Naive thymus-derived CD4-positive, alpha-beta T cell (primary cell): ENCODE data around the gene RPS6KA3. TPM values are rescaled to one million over a fixed set of nuclear protein-coding genes. Genes with fewer than 3 reads are reported as not detected.
"Not testable (repeated sequence)": the region's sequence is repeated elsewhere in the genome, so short reads cannot be mapped to it uniquely, and the experiment has no call there.

Source experiments
- ATAC-seq: fragments of 150-1000 bp; cut with Tn5 transposase; 2 replicates; pipeline ENCODE4 v1.10.0; 2021; ENCODE audit warnings: mild to moderate bottlenecking, moderate library complexity
- CTCF ChIA-PET: fragments of 350-600 bp; sonication (Branson Sonifier 250); formaldehyde crosslinking; loops from one replicate; lab custom pipeline; 2021; ENCODE audit warnings: antibody characterized with exemption; lab: Charles Lee
- POLR2A ChIA-PET: fragments of 350-600 bp; sonication (Branson Sonifier 250); formaldehyde crosslinking; loops from one replicate; lab custom pipeline; 2021; ENCODE audit warnings: antibody characterized with exemption, inconsistent platforms; lab: Charles Lee
- DNase-seq, 9 donors: peaks; one replicate each; pipeline versions ENCODE4 v3.0.0 to v3.0.0-alpha.2; 2020 to 2022; ENCODE audit warnings: mixed read lengths in 1 of 9
- H3K27ac ChIP-seq: one replicate; pipeline ENCODE4 v1.7.0; 2013; ENCODE audit warnings: mild to moderate bottlenecking, low read depth, low read length, moderate library complexity
- H3K27me3 ChIP-seq, 2 donors: one replicate each; pipeline ENCODE4 v1.7.0; 2013; ENCODE audit warnings: low read length in 2 of 2, mild to moderate bottlenecking in 2 of 2, moderate library complexity in 2 of 2; ENCODE audit not compliant: control insufficient read depth in 2 of 2, insufficient read depth in 2 of 2
- H3K36me3 ChIP-seq, 3 experiments: 1 replicate in 2 of 3; 2 replicates in 1 of 3; pipeline ENCODE4 v1.7.0; 2013; ENCODE audit warnings: low read length in 3 of 3, mild to moderate bottlenecking in 3 of 3, moderate library complexity in 1 of 3; ENCODE audit not compliant: insufficient read depth in 3 of 3, control insufficient read depth in 2 of 3
- H3K4me1 ChIP-seq, 2 donors: one replicate each; pipeline ENCODE4 v1.7.0; 2013; ENCODE audit warnings: low read length in 2 of 2, mild to moderate bottlenecking in 2 of 2, moderate library complexity in 1 of 2; ENCODE audit not compliant: control insufficient read depth in 2 of 2, insufficient read depth in 2 of 2
- H3K4me3 ChIP-seq: 2 replicates; pipeline ENCODE4 v1.7.0; 2013; ENCODE audit warnings: mild to moderate bottlenecking, low read length
- H3K9me3 ChIP-seq, 3 experiments: 1 replicate in 2 of 3; 2 replicates in 1 of 3; pipeline ENCODE4 v1.7.0; 2013; ENCODE audit warnings: low read length in 3 of 3; ENCODE audit not compliant: control insufficient read depth in 2 of 3
- H3K27ac Mint-ChIP-seq, 9 donors: one replicate each; pipeline ENCODE4 v1.8.0; 2020 to 2022; ENCODE audit warnings: mixed read lengths in 9 of 9, mild to moderate bottlenecking in 8 of 9, moderate library complexity in 5 of 9, inconsistent platforms in 2 of 9
- H3K27me3 Mint-ChIP-seq, 5 donors: one replicate each; pipeline ENCODE4 v1.8.0; 2021 to 2022; ENCODE audit warnings: mixed read lengths in 5 of 5, mild to moderate bottlenecking in 1 of 5
- H3K36me3 Mint-ChIP-seq, 5 donors: one replicate each; pipeline ENCODE4 v1.8.0; 2020 to 2022; ENCODE audit warnings: mixed read lengths in 5 of 5, mild to moderate bottlenecking in 3 of 5, inconsistent platforms in 1 of 5
- H3K4me1 Mint-ChIP-seq, 7 donors: one replicate each; pipeline ENCODE4 v1.8.0; 2020 to 2022; ENCODE audit warnings: mixed read lengths in 7 of 7, mild to moderate bottlenecking in 3 of 7, inconsistent platforms in 1 of 7
- H3K4me3 Mint-ChIP-seq, 10 donors: one replicate each; pipeline ENCODE4 v1.8.0; 2020 to 2022; ENCODE audit warnings: mild to moderate bottlenecking in 10 of 10, mixed read lengths in 10 of 10, moderate library complexity in 6 of 10, inconsistent platforms in 2 of 10
- H3K9me3 Mint-ChIP-seq, 11 donors: one replicate each; pipeline ENCODE4 v1.8.0; 2020 to 2022; ENCODE audit warnings: mixed read lengths in 11 of 11, mild to moderate bottlenecking in 4 of 11, inconsistent platforms in 1 of 11, moderate library complexity in 1 of 11
- intact Hi-C, 2 donors: fragments of 100-400 bp; cut with micrococcal nuclease; formaldehyde crosslinking; loops; one replicate each; pipeline ENCODE4 v1.15.1; 2023
- polyA plus RNA-seq, 2 donors: library from polyadenylated mRNA; unstranded; fragments of 300-500 nt; fragmentation: Illumina TruSeq; gene quantifications; one replicate each; pipeline ENCODE4 v1.2.3, GENCODE V29; 2021
- total RNA-seq, 6 experiments: library from RNA in 5 of 6; stranded (reverse) in 5 of 6; gene quantifications; 1 replicate in 5 of 6; 2 replicates in 1 of 6; pipeline ENCODE4 v1.2.3 and lab custom pipeline; 2021 to 2026

Gene RPS6KA3
- total and polyA plus RNA-seq, 7 experiments from 2014 or later = 25.2 to 77.9 (median 71.6) TPM

DNA sequence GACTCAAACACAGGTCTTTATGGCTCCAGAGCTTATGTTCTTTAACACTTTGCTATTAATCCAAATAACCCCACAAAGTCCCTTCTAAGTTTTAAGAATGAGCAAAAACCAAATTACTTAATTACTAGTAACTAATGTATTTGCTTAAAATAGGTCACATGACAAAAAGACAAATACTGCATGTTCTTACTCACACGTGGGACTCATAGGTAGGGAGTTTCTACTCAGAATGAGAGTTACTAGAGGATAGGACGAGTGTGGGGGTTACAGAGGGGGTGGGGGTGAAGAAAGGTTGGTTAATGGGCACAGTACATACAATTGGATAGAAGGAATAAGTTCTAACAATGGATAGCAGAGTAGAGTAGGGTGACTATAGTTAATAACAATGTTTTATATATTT is 5.8 kb downstream of the RPS6KA3 start:
- peak overlapping the region in 2 of 9 donors; percentile 26 to 65 for H3K27ac Mint-ChIP-seq
- intact Hi-C loops = loop anchor here (5.0 to 10.0 kb wide), 6 partner anchors 41 to 1714 kb away; partner anchors contain the start of genes CNKSR2 (in 1 of the 2) and RS1 (in 1 of the 2)

DNA sequence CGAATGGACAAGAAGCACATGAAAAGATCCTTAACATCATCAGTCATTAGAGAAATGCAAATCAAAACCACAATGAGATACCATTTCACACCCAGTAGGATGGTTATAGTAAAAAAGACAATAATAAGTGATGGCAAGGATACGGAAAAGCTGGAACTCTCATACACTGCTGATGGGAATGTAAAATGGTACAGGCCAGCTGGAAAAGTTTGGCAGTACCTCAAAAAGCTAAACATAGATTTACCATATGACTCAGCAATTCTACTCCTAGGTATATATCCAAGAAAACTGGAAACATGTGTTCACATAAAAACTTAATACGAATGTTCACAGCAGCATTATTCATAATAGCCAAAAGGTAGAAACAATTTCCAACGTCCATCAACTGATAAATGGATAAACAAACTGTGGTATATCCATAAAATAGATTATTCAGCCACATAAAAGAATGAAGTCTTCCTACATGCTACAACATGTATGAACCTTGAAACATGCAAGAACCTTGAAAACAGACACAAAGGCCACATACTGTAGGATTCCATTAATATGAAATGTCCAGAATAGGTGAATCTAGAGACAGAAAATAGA is 11.9 kb downstream of the RPS6KA3 start:
- intact Hi-C loops = no loop called here
- Histone ChIP-seq H3K4me3 (no peak overlapping the region), H3K4me1 (peaks cover 18 to 36% of the 10 kb centered on the region in 2 donors), H3K36me3 (no peaks in the 10 kb centered on the region), H3K27me3 (no peaks in the 10 kb centered on the region), H3K9me3 (no peaks in the 10 kb centered on the region), H3K27ac (no peak overlapping the region)
- Mint-ChIP-seq H3K27ac (peak overlapping the region in 3 of 9 donors; percentile 5 to 32 (median 9)), H3K4me1 (peaks cover 13 to 71% (median 57%) of the 10 kb centered on the region in 7 donors), H3K4me3 (peak overlapping the region in 1 of 10 donors; percentile 14), H3K9me3 (peaks cover 0 to 7% (median 0%) of the 10 kb centered on the region in 11 donors), H3K27me3 (no peaks in the 10 kb centered on the region), H3K36me3 (peaks cover 0 to 13% (median 5%) of the 10 kb centered on the region in 5 donors)
- ATAC-seq (no peak), DNase-seq (no peak)
- POLR2A ChIA-PET = no interaction called here
- CTCF ChIA-PET = interaction anchor here (1.0 kb wide), 1 partner anchor 113 kb away, joined by 3 read pairs; the partner anchor contains the start of gene EIF1AX

More for the DNA sequence above, 5.8 kb downstream of the RPS6KA3 start:
- Histone ChIP-seq H3K36me3 (peaks cover 0 to 4% (median 0%) of the 10 kb centered on the region in 3 experiments), H3K4me3 (no peak overlapping the region), H3K9me3 (no peaks in the 10 kb centered on the region), H3K4me1 (peaks cover 14 to 39% of the 10 kb centered on the region in 2 donors), H3K27me3 (no peaks in the 10 kb centered on the region), H3K27ac (no peak overlapping the region)
- Mint-ChIP-seq H3K9me3 (no peaks in the 10 kb centered on the region), H3K27me3 (no peaks in the 10 kb centered on the region), H3K36me3 (peaks cover 0 to 4% (median 0%) of the 10 kb centered on the region in 5 donors), H3K4me3 (peak overlapping the region in 3 of 10 donors; percentile 12 to 32 (median 32)), H3K4me1 (peaks cover 9 to 86% (median 67%) of the 10 kb centered on the region in 7 donors)
- ChIA-PET POLR2A (no interaction called here), CTCF (no interaction called here)
- no peak for ATAC-seq
- no peak for DNase-seq

DNA sequence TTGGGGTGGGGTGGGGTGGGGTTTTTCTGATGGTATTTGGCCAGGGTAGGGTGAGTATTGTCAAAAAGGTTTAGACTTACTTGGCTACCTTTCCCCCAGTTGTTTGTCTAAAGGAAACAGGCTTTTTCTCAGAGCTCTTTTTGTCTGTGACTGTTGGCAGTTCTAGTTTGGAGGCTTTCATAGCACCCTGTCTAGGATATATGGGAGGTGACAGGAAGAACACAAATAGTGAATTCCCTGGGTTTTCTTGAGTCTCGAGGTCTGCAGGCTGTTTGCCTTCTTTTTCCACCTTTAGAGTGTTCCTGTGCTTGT is 13.5 kb downstream of the RPS6KA3 start:
- Histone ChIP-seq H3K36me3 (no peaks in the 10 kb centered on the region), H3K27me3 (no peaks in the 10 kb centered on the region), H3K27ac (no peak overlapping the region), H3K9me3 (no peaks in the 10 kb centered on the region), H3K4me3 (no peak overlapping the region), H3K4me1 (peaks cover 16 to 33% of the 10 kb centered on the region in 2 donors)
- intact Hi-C loops = loop anchor here (1.0 to 2.0 kb wide), 5 partner anchors 12 to 274 kb away; partner anchors contain the start of gene RPS6KA3 (in 1 of the 2)
- H3K27me3 Mint-ChIP-seq = no peaks in the 10 kb centered on the region
- POLR2A ChIA-PET = interaction anchor here (0.7 kb wide), 1 partner anchor 166 kb away, joined by 3 read pairs; no protein-coding TSS in a partner anchor
- peak overlapping the region in 3 of 9 donors; percentile 38 to 74 (median 67) for H3K27ac Mint-ChIP-seq
- peaks cover 0 to 7% (median 0%) of the 10 kb centered on the region in 11 donors for H3K9me3 Mint-ChIP-seq
- H3K4me1 Mint-ChIP-seq = peaks cover 5 to 69% (median 52%) of the 10 kb centered on the region in 7 donors
- peaks cover 0 to 15% (median 5%) of the 10 kb centered on the region in 5 donors for H3K36me3 Mint-ChIP-seq
- ATAC-seq (no peak), DNase-seq (peak in 1 of 9 donors; percentile 13)
- CTCF ChIA-PET = no interaction called here
- H3K4me3 Mint-ChIP-seq = peak overlapping the region in 3 of 10 donors; percentile 21 to 24 (median 23)

DNA sequence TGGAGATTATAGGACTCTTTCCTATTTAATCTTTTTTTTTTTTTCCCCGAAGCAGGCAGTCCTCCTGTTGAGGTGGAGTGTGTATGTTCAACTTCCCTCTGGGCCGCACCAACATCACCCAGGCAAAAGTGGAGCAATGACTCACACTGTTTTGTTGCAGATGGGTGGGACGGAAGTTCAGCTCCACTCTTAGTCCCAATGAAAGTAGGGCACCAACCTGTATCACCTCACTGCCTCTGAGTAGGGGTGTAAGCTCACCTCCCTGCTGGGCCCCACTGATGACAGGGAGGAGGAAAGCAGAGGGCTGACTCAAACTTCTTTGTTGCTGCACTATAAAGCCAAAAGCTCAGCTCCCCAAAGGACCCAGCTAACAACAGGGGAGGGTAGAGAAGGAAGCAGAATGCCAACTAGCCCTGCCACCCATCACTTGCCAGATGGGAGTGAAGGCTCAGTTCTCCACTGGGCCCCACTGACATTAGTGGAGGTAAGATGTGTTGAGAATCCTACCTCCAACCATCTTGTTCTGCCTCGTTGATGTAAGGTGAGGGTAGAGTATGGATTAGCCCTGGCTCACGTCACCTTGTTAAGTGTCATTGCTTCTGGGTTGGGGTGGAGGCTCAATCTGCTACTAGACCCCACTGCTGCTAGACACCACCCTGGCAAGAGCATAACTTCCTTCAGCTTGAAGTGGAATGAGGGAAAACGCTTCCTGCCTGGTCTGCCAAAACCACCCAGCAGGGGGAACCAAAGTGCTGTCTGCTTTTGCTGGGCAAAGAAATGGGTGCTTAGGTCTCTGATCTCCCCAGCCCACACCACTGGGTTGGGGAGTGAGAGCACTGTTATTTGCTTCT is 14.1 kb downstream of the RPS6KA3 start:
- Histone ChIP-seq H3K9me3 (no peaks in the 10 kb centered on the region), H3K27me3 (no peaks in the 10 kb centered on the region), H3K4me1 (peaks cover 16 to 31% of the 10 kb centered on the region in 2 donors), H3K36me3 (no peaks in the 10 kb centered on the region), H3K27ac (no peak overlapping the region), H3K4me3 (no peak overlapping the region)
- POLR2A ChIA-PET = interaction anchor here (0.7 kb wide), 1 partner anchor 166 kb away, joined by 3 read pairs; no protein-coding TSS in a partner anchor
- DNase-seq = peak; percentile 45 to 73 (median 66)
- peaks cover 5 to 64% (median 52%) of the 10 kb centered on the region in 7 donors for H3K4me1 Mint-ChIP-seq
- CTCF ChIA-PET = interaction anchor here (0.5 to 0.6 kb wide), 3 partner anchors 108 to 350 kb away, joined by 3 read pairs; no protein-coding TSS in a partner anchor
- ATAC-seq = peak; percentile 88
- H3K36me3 Mint-ChIP-seq = peaks cover 0 to 15% (median 5%) of the 10 kb centered on the region in 5 donors
- intact Hi-C loops = loop anchor here (1.0 to 2.0 kb wide), 5 partner anchors 13 to 275 kb away; partner anchors contain the start of gene RPS6KA3 (in 1 of the 2)
- peak overlapping the region in 1 of 10 donors; percentile 51 for H3K4me3 Mint-ChIP-seq
- peak overlapping the region in 5 of 9 donors; percentile 36 to 52 (median 48) for H3K27ac Mint-ChIP-seq
- H3K27me3 Mint-ChIP-seq = no peaks in the 10 kb centered on the region
- peaks cover 0 to 7% (median 0%) of the 10 kb centered on the region in 11 donors for H3K9me3 Mint-ChIP-seq

GRCh38 chrX:20251691-20252090 is 15.0 kb downstream of the RPS6KA3 start:
- Histone ChIP-seq H3K36me3 (no peaks in the 10 kb centered on the region), H3K27ac (no peak overlapping the region), H3K4me3 (no peak overlapping the region), H3K9me3 (no peaks in the 10 kb centered on the region), H3K4me1 (peaks cover 12 to 25% of the 10 kb centered on the region in 2 donors), H3K27me3 (no peaks in the 10 kb centered on the region)
- H3K4me3 Mint-ChIP-seq = no peak overlapping the region
- H3K27ac Mint-ChIP-seq = peak overlapping the region in 2 of 9 donors; percentile 46 to 52
- intact Hi-C loops = loop anchor here in 1 of 2 donors (2.0 kb wide), 2 partner anchors 15 to 273 kb away; partner anchors contain the start of gene RPS6KA3
- peaks cover 0 to 15% (median 5%) of the 10 kb centered on the region in 5 donors for H3K36me3 Mint-ChIP-seq
- POLR2A ChIA-PET = no interaction called here
- no peaks in the 10 kb centered on the region for H3K27me3 Mint-ChIP-seq
- CTCF ChIA-PET = no interaction called here
- H3K4me1 Mint-ChIP-seq = peaks cover 5 to 54% (median 46%) of the 10 kb centered on the region in 7 donors
- ATAC-seq (no peak), DNase-seq (no peak)
- H3K9me3 Mint-ChIP-seq = peaks cover 0 to 7% (median 0%) of the 10 kb centered on the region in 11 donors

- POLR2A ChIA-PET, H3K27me3 Mint-ChIP-seq, intact Hi-C loops, ATAC-seq, H3K27ac Mint-ChIP-seq, H3K27me3 ChIP-seq, H3K27ac ChIP-seq, H3K9me3 Mint-ChIP-seq, H3K4me3 ChIP-seq, H3K9me3 ChIP-seq, H3K36me3 ChIP-seq, DNase-seq, H3K4me3 Mint-ChIP-seq: not testable (repeated sequence)
- Mint-ChIP-seq H3K4me1 (peaks cover 5 to 54% (median 42%) of the 10 kb centered on the region in 7 donors), H3K36me3 (peaks cover 0 to 14% (median 5%) of the 10 kb centered on the region in 5 donors)
- CTCF ChIA-PET = interaction anchor here (0.5 to 0.8 kb wide), 3 partner anchors 17 to 133 kb away, joined by 3 to 4 read pairs (median 3); partner anchors contain the start of gene RPS6KA3
- H3K4me1 ChIP-seq = peaks cover 11 to 24% of the 10 kb centered on the region in 2 donors
Measured at GRCh38 chrX:20250146-20250545, 16.6 kb downstream of the RPS6KA3 start.
